ENCODE measurements around the gene GJA4. TPM values are rescaled to one million over a fixed set of nuclear protein-coding genes. Genes with fewer than 3 reads are reported as not detected.

Gene GJA4
- total RNA-seq, 2 donors from 2014 or later: 41.3 to 64.2 TPM

GRCh38 chr1:34785231-34785874 lies 7.4 kb upstream of the GJA4 start:
- DNase-seq (ENCODE audit: low spot score) (no peak), ATAC-seq (ENCODE audit: insufficient number of reproducible peaks, low FRiP score, low read depth) (no peak)
- no peaks in the 10 kb centered on the region for H3K27me3 ChIP-seq (replicated peaks; ENCODE audit: insufficient read depth)
- no peaks in the 10 kb centered on the region for H3K9me3 ChIP-seq
- H3K4me1 ChIP-seq (ENCODE audit: control insufficient read depth in 1 of 2, low read depth in 2 of 2): peaks cover 4 to 39% of the 10 kb centered on the region in 2 donors
- H3K4me3 ChIP-seq: no peak overlapping the region
- no peak for TF ChIP-seq CTCF (IDR thresholded peaks at IDR 0.05)
- no peaks in the 10 kb centered on the region for H3K36me3 ChIP-seq
- H3K27ac ChIP-seq: no peak overlapping the region

GRCh38 chr1:34785875-34786470 lies 6.8 kb upstream of the GJA4 start:
- Histone ChIP-seq H3K27ac (no peak overlapping the region), H3K4me3 (no peak overlapping the region), H3K9me3 (no peaks in the 10 kb centered on the region), H3K4me1 (ENCODE audit: control insufficient read depth in 1 of 2, low read depth in 2 of 2) (peaks cover 4 to 40% of the 10 kb centered on the region in 2 donors), H3K27me3 (replicated peaks; ENCODE audit: insufficient read depth) (no peaks in the 10 kb centered on the region), H3K36me3 (no peaks in the 10 kb centered on the region)
- no peak for ATAC-seq (ENCODE audit: insufficient number of reproducible peaks, low FRiP score, low read depth)
- DNase-seq (ENCODE audit: low spot score): no peak
- TF ChIP-seq CTCF (IDR thresholded peaks at IDR 0.05): no peak

- peak; percentile 87 for TF ChIP-seq CTCF (IDR thresholded peaks at IDR 0.05)
- H3K9me3 ChIP-seq: no peaks in the 10 kb centered on the region
- H3K36me3 ChIP-seq: no peaks in the 10 kb centered on the region
- H3K27ac ChIP-seq: peak overlapping the region in 1 of 2 donors; percentile 17
- H3K4me3 ChIP-seq: no peak overlapping the region
- ATAC-seq (ENCODE audit: insufficient number of reproducible peaks, low FRiP score, low read depth) (peak; percentile 50), DNase-seq (ENCODE audit: low spot score) (no peak)
- peaks cover 3 to 40% of the 10 kb centered on the region in 2 donors for H3K4me1 ChIP-seq (ENCODE audit: control insufficient read depth in 1 of 2, low read depth in 2 of 2)
- no peaks in the 10 kb centered on the region for H3K27me3 ChIP-seq (replicated peaks; ENCODE audit: insufficient read depth)
These were observed 6.1 kb upstream of the GJA4 start for GRCh38 chr1:34786521-34787325.

- TF ChIP-seq CTCF (IDR thresholded peaks at IDR 0.05): peak; percentile 40
- ATAC-seq (ENCODE audit: insufficient number of reproducible peaks, low FRiP score, low read depth): peak; percentile 58
These were observed 5.1 kb upstream of the GJA4 start for GRCh38 chr1:34787461-34788420.

More at GRCh38 chr1:34787461-34788420, 5.1 kb upstream of the GJA4 start:
- DNase-seq (ENCODE audit: low spot score): no peak
- Histone ChIP-seq H3K27ac (peak overlapping the region; percentile 1 to 9), H3K27me3 (replicated peaks; ENCODE audit: insufficient read depth) (no peaks in the 10 kb centered on the region), H3K4me3 (no peak overlapping the region), H3K9me3 (no peaks in the 10 kb centered on the region), H3K4me1 (ENCODE audit: control insufficient read depth in 1 of 2, low read depth in 2 of 2) (peaks cover 5 to 46% of the 10 kb centered on the region in 2 donors), H3K36me3 (no peaks in the 10 kb centered on the region)

Data from thoracic aorta (tissue), 2 donors.